ENCODE data around the gene ARL15.
A peak's percentile ranks its signal among the peaks of the same experiment; 100 is the strongest.
"Not testable (repeated sequence)": the region's sequence is repeated elsewhere in the genome, so short reads cannot be mapped to it uniquely, and the experiment has no call there.

Gene ARL15

DNA sequence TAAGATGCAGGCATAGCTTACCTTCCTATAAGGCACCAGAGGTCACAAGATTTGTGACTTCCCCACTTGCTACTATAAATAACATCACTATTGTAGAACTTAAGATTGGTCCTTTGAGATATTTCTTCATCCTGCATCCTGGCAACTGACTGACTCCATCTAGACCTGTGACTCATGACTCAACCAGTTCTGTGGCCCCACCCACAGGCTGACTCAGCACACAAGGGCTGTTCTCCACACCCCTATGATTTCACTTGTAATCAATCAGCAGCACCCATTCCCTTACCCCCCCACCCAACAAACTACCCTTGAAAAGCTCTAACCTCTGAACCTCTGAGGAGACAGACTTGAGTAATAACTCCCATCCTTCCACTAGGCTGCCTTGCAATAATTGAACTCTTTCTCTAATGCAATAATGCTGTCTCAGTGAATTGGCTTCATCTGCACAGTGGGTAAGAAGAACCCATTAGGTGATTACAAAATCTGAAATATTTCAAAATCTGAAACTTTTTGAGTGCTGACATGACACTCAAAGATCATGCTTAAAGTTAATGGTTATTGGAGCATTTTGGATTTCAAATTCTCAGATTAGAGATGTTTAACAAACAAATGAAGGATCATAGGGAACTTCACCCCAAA, 296.7 kb downstream of the ARL15 start:
- DNase-seq, result peak; percentile 1

DNA sequence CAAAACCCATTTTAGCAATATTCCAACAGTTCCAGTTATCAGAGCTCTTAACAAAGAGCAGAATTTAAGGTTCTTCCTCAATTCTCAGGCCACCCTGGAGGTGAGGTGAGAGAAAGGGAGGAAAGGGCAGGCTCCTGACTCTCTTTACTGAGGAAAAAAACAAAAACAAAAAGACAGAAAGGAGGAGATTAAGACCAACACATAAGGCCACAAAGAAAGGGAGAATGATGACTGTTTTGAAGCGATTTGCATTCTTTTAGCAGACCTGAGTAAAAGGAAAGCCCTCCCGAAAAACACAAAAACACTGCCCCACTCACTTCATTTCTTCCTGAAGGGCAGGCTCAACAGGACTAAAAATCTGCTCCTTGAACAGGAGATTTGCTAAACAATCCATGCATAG, 300.5 kb downstream of the ARL15 start:
- no peak for DNase-seq

DNA sequence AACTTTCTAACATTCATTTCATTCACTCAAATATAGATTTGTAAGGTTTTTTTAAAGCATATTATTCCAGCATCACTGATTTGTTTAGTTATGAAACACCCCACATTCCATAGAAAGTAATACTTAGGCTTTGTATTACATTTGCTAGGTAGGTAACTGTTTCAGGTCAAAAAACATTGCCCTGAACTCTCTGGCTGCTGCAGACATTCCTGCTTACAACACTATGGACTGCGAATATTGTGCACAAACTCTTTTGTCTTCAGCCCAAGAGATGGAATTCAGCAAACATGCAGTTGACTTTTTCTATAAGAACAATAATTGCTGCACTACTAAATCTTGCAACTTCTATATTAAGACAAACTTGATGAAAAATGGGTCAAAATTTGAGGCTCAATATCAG, 301.0 kb downstream of the ARL15 start:
- DNase-seq, result no peak

DNA sequence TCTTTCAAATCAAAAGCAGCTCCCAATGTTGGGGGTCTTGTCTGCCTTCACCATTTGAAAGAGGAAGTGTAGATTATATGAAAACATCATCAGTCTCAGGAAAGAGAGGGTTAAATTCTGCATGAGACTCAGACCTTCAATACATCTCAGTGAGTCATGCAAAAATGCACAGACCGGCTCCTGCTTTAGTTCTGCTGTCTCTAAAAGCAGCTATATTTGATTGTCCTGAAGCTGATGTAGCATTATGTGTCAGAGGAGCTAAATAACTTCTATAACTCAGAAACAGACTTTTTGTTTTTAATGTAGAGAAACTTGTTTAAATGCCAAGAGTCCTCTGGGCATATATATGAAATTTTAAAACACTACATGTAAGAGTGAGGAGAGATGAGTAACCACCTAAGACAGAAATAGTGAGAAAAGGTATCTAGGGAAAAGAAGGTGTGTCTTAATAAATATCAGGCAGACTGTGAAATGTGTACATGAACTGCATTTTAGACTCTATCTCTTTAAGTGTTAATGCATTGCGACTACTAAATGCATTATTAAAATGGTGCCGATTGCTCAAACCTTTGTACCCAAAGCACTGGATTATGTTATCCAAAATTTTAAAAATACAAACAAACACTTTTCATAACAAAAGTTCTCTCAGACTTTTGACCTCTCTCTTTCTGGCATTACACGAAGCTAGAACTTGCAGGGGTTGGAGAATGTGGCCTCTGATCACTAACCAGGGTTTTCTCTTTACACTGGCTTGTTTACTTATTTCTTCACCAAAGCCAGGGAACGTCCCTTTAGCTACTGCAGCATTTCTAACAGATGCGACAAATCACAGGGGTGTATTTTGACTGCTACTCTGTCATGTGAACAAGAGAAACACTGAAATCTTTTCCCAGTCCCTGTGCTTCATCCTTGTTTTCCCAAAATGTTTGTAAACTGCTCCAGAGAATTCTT, 302.3 kb downstream of the ARL15 start:
- no peak for DNase-seq

DNA sequence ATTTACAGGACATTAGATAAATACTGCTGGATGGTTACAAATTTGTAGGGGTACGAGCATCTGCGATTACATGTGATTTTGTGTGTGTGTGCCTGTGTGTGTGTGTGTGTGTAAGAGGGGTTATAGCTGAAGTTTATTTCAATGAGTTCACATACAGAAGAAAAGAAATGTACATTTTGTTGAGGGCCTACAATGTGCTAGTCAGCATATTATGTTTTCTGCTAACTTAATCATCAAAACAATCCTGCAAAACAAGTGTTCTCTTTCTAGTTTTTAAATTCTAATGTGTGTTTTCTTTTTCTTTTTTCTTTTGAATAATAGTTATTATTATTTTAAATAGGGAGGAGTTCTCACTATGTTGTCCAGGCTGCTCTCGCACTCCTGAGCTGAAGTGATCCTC, 305.7 kb downstream of the ARL15 start:
- DNase-seq, result no peak

DNA sequence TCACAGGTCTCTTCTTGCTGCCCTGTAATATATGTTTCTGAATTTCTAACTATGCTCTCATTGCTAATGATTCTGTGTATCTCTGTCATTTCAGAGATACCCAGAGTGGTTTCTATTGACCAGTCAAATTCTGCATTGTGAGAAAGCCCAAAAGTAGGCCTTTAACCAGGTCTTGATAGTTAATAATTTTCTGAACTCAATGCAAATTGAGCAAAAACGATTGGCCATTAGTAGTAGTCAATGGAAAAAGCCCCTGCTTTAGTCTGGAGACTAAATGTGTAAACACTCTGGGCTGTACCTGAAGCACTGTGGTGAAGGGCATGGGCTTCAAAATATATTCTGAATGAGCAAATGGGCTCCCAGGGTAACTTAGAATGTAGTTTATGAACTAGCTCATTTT, 307.6 kb downstream of the ARL15 start:
- no peak for DNase-seq

DNA sequence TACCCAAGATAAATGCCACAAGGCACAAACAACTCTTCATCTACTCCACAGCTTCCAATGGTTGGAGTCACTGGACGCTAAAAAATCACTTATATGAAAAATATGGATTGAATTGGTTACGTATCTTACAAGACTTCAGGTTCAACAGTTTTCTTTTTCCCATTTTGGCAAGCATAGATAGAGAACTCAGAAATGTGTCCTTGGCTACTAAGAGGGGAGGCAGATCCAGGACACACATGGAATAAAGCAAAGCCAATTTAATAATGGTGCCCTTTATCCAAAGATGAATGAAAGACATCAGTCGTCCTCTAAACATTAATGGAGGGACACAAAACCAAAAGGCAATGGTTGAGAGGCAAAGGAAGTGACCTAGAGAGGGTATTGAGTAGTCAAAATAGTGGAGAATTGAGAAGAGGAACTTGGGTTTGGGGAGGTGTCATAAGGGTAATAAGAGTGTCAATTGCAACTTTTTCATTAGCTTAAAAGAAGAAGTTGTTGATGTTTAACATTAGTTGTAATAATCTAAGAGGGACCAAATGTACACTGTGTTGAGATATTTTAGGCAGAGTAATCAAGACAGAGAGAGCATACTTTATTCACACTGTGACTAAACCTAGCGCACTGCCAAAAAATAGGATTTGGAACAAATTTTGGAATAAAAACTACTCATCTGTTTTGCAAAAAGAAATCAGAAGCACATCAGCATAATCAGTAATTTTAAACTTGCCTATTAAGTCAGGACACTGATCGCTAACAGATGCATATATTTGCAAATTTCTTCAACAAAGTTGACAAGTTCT, 308.2 kb downstream of the ARL15 start:
- no peak for DNase-seq

DNA sequence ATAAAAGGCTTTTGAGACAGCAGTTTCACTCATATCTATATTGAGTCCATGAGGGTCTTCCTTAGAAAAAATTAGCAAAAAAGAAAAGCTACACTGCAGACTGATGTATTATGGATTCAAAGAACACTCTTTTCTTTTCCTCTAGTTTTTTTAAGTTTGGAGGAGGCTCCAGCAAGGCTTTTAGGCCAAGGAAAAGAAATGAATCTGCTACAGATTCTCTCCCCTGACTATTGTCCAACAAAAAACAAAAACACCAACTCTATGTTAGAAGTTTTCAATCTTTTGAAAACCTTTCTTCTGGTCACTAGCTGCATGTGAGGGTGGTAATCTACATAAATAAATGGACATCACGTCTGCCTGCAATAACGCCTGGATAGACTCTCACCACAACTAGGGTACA, 310.4 kb downstream of the ARL15 start:
- DNase-seq, result no peak

DNA sequence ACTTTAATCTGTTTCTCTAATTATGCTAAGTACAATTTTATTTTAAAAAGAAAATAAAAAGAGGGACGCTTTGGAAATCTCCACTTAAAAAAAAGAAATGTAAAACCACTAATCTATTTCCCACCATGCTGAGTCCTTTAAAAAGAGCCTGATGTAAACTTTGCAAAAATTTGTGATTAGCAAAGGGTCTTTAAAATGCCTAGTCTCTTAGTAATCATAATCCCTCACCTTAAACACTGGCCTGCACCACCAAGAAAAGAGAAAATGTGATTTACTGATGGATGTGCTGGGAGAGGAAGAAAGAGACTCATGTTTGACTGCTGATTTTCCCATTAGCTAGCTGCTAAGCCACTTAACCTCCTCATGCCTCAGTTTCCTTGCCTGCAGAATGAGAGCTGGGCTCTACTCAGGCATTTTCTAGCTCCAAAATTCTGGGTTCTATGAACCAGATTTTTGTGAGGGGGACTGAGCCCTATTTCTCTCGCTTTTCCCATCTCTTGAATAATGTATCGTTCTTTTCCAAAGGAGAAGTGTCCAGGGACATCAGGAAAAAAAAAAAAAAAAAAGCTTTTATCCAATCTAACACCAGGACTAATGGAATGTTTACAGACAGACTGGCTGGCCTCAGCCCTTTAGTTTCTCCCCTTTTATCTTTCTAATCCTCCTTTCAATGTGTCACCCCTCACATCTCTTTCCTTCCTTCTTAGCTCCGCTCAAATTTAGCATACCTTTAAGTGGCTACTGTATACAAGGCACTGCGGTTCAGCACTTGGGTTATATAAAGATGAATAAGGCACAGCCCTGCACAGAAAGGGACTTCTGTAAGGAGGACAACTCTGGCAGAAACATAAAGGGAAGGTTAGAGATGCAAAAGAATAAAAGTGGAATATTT, 312.4 kb downstream of the ARL15 start:
- DNase-seq, result no peak

DNA sequence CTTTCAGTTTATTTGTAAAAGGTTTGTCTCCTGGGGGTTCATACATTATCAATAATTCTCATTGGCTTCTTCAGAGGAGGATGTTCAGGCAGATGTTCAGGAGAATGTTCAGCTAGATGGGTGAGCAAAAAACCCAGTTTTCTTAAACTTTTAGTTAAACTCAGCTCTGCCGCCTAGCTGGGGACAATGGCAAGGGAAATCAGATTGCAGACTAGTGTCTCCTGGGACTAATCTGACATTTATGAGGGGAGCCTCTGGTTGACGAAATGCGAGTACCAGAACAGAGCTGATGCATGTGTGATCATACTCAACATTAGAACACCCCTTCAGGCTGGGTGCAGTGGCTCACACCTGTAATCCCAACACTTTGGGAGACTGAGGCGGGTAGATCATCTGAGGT, 314.4 kb downstream of the ARL15 start:
- no peak for DNase-seq

DNA sequence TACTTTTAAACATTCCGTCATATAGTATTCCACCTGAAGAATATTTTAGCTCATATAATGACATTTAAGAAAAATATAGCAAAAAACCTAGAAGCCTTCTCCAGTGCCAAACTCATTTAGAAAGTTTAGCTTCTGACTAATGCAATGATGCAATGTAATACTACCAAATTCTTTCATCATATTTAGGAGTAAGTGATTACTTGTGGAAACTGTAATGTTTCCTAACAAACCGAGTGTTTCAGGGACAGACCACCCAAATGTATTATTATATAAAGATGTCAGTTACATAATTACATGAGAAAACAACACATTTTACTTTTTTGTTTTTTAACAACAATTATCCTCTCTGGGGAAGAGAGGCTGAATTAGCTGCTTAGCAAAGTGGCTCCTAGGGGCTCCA, 316.2 kb downstream of the ARL15 start:
- DNase-seq, result no peak

DNA sequence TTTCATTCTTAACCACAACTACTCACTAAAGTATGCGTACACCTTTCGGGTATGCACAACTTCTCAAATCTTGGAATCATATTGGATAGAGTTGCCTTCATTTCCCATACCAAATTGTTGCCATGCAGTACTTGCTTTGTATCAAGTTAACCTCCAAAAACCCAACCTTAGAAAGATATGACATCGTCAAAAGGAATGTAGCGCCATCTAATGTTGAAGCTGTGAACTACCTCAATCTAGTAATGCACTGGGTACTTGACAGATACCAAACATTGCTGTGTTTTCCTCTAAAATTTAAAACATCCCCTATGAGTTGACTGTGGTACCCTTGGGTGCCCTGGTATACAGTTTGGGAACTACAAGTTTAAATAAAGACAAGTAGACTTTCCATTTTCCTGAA, 318.4 kb downstream of the ARL15 start:
- DNase-seq, result no peak

DNA sequence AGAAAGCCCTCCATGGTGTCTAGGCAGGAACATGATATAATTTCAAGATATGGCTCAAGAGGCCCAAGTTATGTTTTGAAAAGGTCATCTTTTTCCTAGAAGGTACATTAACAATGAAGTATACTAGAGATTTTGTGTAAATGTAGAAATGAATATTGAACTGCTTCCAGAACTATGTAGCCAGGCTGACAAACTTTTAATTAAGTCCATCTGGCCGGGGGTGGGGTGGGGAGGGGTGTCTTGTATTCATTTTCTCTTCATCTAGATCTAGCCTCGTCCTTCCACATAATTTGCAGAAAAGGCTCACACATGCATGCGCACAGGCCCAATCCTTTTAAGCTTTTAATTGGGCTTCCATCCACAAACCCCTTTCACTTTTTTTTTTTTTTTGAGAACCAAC, 323.3 kb downstream of the ARL15 start:
- DNase-seq, result no peak

DNA sequence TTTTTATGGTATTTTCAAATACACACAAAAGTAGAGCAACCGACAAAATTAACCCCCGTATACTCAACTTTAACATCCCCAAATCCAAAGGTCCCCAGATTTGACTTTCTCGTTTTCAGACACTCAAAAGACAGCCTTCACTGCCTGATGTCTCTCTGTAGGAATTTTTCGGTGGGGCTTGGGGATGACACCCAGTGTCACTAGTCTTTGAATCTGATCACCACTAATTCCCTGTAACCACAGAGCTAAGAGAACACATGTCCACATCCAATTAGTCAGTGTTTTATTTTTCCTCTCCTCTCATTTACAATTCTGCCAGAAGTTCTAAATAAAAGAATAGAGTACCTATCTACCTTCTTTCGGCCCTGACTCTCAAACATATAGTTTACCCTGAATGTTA, 324.6 kb downstream of the ARL15 start:
- no peak for DNase-seq

DNA sequence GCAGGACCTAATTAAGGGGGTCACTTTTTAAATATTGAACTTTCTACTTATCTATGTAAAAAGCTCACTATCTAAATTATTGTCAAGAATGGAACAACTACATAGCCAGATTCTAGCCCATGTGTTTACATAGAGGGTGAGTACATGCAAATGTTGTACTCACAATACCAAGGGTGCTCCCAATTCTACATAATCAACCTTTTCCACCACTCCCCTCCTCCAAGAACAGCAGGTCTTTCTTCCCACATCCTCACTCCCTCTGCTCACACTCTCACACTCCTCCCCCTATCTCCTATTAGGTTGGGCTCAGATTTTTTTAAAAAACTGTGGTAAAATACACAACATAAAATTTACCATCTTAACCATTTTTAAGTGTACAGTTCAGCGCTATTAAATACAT, 325.4 kb downstream of the ARL15 start:
- DNase-seq, result no peak

DNA sequence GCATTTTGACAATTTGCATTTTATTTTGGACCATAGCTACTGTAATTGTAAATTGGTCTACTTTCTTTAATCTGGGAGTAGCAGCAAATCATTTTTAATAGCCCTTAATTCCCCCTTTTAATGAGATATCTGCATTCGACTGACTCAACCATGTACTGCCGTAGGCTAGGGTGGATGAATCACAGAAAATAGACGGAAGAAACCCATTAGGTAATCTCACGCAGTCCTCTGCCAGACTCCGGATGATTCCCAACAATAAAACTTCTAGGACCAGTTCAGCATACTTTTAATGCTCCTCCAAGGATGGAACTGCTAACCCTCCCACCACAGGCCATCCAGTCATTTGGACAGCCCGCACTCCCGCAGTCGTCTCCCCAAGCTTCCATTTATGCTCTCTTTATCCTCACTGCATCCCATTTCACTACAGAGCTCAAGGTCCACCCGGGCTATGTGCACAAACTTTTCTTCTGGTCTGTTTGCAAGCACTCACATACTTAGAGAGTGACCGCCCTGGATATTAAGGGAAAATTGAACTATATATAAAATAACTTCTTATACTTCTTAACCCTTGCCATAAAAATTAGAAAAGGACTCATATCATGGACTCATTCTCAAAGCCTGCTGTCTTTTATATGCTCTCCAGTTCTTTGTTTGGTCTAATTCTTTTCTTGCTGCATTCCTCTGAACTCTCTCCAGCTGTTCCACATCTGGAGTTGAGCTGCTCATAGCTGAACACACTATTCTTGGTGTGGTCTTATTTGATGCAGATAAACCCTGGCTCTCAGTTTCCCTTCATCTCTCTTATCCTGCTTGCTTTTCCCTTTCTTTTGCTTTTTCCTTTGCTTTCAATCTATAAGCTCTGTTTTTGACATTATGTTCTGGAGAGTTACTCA, 326.6 kb downstream of the ARL15 start:
- DNase-seq, result no peak

DNA sequence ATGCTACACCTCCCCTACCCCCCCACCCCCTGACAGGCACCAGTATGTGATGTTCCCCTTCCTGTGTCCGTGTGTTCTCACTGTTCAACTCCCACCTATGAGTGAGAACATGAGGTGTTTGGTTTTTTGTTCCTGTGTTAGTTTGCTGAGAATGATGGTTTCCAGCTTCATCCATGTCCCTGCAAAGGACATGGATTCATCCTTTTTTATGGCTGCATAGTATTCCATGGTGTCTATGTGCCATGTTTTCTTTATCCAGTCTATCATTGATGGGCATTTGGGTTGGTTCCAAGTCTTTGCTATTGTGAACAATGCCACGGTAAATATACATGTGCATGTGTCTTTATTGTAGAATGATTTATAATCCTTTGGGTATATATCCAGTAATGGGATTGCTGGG, 328.1 kb downstream of the ARL15 start:
- DNase-seq, result not testable (repeated sequence)

DNA sequence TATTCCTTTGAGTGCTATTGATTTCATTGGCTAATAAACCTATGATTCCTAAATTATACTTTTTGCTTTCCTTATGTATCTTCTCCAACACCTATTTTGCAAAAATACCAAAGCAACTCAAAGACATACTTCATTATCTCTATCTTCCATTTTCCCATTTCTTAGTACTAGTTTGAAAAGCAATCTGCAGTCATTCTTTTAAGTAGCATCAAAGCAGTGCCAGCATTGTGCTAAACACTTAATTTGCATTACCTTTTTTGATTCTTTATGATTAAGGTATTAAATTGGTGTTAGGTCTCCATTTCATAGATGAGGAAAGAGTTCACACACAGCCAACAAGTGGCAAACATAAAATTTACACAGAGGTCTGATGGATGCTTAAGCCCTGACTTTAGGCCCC, 330.3 kb downstream of the ARL15 start:
- DNase-seq, result no peak

DNA sequence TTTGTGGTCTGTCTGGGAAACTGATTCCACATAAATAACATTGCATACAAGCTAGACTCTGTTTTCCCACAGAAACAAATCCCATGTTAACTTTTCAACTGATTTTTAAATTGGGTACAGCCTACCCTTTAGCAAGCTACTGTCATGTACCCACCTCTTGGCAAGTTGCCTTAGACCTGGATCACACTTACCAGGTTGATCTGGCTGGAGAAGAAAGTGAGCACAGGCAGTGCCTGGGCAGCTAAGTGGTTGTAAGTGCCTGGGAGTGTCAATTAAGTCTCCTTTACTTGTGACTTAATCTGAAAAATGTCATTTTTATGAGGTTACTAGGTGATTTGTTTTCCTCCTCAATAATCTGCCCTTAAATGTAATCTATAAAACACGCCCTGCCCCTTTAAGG, 336.4 kb downstream of the ARL15 start:
- DNase-seq, result no peak

DNA sequence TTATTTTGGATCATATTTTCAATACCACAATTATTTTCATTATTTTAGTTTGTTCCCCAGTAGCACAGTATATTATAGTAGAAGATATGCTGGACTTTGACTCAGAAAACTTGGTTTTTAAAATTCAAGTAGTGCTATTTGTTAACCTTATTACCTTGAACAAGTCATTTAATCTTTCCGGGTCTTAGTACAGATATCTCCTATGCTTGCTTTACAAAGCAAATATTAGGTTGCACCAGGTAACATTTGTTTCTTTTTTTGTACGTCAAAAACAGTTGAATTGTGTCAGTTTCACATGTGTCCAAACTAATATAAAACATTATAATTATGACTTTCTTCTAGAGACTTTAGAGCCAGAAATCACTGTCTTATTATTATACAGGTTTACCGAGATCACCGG, 338.1 kb downstream of the ARL15 start:
- no peak for DNase-seq

DNA sequence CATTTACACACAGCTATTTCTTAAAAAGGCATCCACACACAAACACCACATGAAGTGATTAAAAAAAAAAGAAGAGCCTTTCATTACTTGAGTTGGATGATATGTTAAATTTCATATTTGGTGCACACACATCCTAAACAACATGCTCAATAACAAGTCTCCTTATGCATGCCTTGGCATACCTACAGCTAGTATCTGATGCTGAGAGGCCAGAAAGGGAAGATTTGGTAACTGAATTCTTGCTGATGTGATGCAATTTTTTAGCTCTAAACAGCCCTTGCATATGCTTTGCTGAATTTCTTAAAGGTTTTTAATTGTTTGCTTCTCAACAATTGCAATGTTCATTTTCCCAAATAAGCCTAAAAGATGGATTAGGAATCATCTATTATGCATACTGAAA, 338.8 kb downstream of the ARL15 start:
- no peak for DNase-seq

DNA sequence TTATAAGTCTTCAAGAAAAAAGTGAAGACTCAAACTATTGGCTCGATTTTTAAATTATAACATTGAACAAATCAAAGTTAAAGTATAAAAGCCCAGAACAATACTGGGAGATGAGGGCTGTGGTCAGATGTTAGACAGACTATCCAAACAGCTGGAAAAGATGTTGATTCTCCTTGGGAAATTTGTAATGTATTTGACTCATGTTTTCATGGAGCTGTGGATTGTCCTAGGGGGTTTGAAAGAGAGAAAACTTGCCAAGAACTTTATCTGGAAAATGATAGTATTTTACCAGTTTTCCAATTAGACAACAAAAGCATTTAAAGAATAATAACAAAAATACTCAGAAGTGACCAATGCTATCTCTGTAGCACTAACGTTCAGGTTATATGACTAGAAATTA, 339.2 kb downstream of the ARL15 start:
- no peak for DNase-seq

All from CD4-positive, alpha-beta T cell treated with Interleukin-4 for 4 hours (primary cell).